IPS DF 4.7 (cell line): ENCODE results near the gene SPATA20.

Experiments
- DNase-seq: peaks from one replicate; pipeline ENCODE4 v3.0.0-alpha.2; 2013; ENCODE audit warnings: low spot score; ENCODE audit errors: extremely low read depth

The SPATA20 gene

DNA sequence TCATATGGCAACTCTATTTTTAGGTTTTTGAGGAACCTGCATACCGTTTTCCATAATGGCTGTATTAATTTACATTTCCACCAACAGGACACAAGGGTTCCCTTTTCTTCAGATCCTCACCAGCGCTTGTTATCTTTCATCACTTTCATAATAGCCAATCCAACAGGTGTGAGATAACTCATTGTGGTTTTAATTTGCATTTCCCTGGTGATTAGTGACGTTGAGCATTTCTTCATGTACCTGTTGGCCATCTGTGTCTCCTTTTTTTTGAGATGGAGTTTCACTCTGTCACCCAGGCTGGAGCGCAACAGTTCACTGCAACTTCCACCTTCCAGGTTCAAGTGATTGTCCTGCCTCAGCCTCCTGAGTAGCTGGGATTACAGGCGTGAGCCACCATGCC lies 51.5 kb downstream of the SPATA20 start:
- DNase-seq: no peak

DNA sequence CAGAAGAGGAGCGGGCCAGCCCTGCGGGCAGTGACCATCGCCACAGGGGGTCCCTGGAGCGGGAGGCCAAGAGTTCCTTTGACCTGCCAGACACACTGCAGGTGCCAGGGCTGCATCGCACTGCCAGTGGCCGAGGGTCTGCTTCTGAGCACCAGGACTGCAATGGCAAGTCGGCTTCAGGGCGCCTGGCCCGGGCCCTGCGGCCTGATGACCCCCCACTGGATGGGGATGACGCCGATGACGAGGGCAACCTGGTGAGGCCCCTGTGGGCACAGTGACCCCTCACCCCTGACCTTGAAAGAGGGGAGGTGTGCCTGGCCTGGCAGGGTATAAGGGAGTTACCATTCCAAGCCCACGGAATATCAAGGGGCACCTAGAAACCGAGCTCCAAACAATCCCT lies 52.6 kb downstream of the SPATA20 start:
- no peak for DNase-seq

DNA sequence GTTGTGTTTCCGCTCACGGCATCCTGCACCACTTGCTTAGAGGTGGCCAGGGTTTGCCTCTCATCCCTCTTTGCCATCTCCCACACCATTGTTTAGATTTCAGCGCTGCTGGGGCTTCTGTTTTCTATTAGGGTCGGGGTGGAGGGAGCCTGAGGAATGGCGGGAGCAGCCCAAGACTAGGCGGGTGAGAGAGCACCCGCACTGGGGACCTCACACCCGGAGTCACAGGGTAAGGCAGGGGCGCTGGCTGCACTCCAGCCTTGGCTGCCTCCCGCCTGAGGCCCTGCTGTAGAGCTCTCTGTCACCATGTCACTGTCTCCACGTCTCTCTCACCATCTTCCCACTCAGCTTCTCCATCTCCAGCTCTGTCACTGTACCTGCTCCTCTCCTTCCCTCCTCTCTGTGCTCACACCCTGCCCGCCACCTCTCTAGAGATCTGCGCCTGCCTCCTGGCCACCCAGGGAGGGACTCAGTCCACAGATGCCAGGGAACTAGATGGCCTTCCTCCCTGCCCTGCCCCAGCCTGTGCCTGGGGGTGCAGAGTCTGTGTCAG lies 54.9 kb downstream of the SPATA20 start:
- no peak for DNase-seq

DNA sequence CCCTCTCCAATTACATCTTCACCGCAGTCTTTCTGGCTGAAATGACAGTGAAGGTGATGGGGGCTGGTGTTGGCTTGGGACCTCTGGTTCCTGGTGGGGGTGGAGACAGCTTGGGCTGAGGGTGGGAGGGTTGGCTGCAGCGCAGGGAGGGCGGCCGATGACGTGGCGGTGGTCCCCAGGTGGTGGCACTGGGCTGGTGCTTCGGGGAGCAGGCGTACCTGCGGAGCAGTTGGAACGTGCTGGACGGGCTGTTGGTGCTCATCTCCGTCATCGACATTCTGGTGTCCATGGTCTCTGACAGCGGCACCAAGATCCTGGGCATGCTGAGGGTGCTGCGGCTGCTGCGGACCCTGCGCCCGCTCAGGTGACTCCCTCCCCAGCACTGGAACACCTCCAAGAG lies 55.9 kb downstream of the SPATA20 start:
- DNase-seq: no peak

DNA sequence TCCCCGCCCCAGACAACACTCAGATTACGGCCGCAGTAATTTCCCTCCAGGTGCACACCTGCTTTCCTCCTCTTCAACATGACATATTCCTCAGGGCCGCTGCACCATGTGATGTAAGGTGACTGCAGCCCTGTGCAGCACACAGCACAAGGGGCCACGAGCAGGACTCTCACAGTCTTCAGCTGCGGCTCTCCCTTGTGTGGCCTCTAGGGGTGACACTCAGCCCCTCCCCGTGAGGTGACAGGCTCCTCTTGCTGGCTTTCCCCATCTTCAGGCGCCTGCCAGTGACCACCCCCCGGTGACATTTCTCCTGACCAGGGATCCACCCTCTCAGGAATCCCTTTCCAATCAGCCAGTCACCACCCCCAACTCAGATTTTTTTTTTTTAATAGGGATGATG lies 56.4 kb downstream of the SPATA20 start:
- DNase-seq: no peak

DNA sequence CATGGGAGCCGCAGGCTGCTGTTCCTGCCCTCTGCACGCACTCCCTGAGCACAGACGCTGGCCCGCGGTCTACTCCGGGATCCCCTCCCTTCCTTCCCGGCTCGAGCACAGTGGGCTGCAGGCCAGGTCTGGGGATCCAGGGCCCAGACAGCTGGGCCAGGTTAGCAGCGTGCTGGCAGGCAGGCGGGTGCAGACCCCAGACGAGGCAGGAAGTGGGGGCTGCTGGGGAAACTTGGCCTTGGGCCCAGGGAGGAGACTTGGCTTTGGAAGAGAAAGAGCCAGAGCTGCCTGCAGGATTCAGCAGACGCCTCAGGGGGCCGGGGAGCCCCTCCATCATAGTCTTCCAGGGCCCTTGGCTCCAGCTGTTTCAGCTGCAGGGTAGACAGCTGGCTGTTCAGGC lies 57.5 kb downstream of the SPATA20 start:
- DNase-seq: no peak

DNA sequence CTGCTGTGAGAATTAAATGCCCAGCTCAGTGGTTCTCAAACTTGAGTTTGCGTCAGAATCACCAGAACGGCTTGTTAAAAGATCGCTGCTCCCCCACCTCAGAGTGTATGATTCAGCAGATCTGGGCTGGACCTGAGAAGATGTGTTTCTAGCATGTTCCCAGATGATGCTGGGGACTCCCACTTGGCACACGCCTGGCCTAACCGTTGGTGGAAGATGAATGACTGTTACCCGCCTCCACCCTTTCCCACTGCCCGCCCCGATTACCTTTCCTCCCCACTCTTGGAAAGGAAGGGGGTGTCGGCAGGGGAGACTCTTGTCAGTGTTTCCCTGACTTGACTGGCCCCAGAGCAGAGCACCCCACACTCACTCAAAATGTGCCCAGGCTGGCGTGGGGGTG lies 58.5 kb downstream of the SPATA20 start:
- no peak for DNase-seq
